Left renal cortex interstitium (tissue), 4 donors: ENCODE measurements around the gene SNX19. TPM values are rescaled to one million over a fixed set of nuclear protein-coding genes. Genes with fewer than 3 reads are reported as not detected.

Experiments used
- DNase-seq, 4 donors: peaks; one replicate each; pipeline ENCODE4 v3.0.0-alpha.2; 2013; ENCODE audit warnings: low read depth in 4 of 4, low spot score in 2 of 4, missing footprints in 1 of 4
- polyA plus RNA-seq, 4 donors: library from polyadenylated mRNA; unstranded; fragments of 120-200 nt; gene quantifications; one replicate each; pipeline ENCODE4 v1.2.1, GENCODE V29; 2013; ENCODE audit not compliant: insufficient read length in 4 of 4

The SNX19 gene
- polyA plus RNA-seq, 4 donors, result 46.1 to 51.4 (median 50.1) TPM

- DNase-seq, result no peak
Observed at GRCh38 chr11:130848361-130849214, 67.7 kb downstream of the SNX19 start.

- DNase-seq, result no peak
Observed at GRCh38 chr11:130847517-130847916, 68.8 kb downstream of the SNX19 start.

- DNase-seq, result no peak
Observed at GRCh38 chr11:130846606-130847005, 69.7 kb downstream of the SNX19 start.

GRCh38 chr11:130842001-130842400 lies 74.3 kb downstream of the SNX19 start:
- no peak for DNase-seq

- DNase-seq, result no peak
Observed at GRCh38 chr11:130840679-130841078, 75.6 kb downstream of the SNX19 start.

- DNase-seq, result no peak
Observed at GRCh38 chr11:130839981-130840666, 76.2 kb downstream of the SNX19 start.

GRCh38 chr11:130837194-130837593 lies 79.1 kb downstream of the SNX19 start:
- no peak for DNase-seq

- DNase-seq, result no peak
Observed at GRCh38 chr11:130834886-130835285, 81.4 kb downstream of the SNX19 start.

- DNase-seq, result no peak
Observed at GRCh38 chr11:130832566-130833425, 83.5 kb downstream of the SNX19 start.

- DNase-seq, result no peak
Observed at GRCh38 chr11:130831976-130832375, 84.3 kb downstream of the SNX19 start.

GRCh38 chr11:130831506-130831905 lies 84.8 kb downstream of the SNX19 start:
- no peak for DNase-seq

- no peak for DNase-seq
Observed at GRCh38 chr11:130830566-130830965, 85.7 kb downstream of the SNX19 start.

GRCh38 chr11:130829920-130830511 lies 86.3 kb downstream of the SNX19 start:
- no peak for DNase-seq

GRCh38 chr11:130828741-130829140 lies 87.5 kb downstream of the SNX19 start:
- no peak for DNase-seq

- no peak for DNase-seq
Observed at GRCh38 chr11:130827451-130828377, 88.6 kb downstream of the SNX19 start.

- DNase-seq, result no peak
Observed at GRCh38 chr11:130826572-130826971, 89.7 kb downstream of the SNX19 start.

- no peak for DNase-seq
Observed at GRCh38 chr11:130825983-130826382, 90.3 kb downstream of the SNX19 start.

GRCh38 chr11:130825561-130825960 lies 90.7 kb downstream of the SNX19 start:
- DNase-seq, result no peak
